Measurements from ENCODE around the gene DMXL2. TPM values are rescaled to one million over a fixed set of nuclear protein-coding genes. Genes with fewer than 3 reads are reported as not detected.

Gene DMXL2
- total and polyA plus RNA-seq, 2 donors: 18.9 to 34.8 TPM

DNA sequence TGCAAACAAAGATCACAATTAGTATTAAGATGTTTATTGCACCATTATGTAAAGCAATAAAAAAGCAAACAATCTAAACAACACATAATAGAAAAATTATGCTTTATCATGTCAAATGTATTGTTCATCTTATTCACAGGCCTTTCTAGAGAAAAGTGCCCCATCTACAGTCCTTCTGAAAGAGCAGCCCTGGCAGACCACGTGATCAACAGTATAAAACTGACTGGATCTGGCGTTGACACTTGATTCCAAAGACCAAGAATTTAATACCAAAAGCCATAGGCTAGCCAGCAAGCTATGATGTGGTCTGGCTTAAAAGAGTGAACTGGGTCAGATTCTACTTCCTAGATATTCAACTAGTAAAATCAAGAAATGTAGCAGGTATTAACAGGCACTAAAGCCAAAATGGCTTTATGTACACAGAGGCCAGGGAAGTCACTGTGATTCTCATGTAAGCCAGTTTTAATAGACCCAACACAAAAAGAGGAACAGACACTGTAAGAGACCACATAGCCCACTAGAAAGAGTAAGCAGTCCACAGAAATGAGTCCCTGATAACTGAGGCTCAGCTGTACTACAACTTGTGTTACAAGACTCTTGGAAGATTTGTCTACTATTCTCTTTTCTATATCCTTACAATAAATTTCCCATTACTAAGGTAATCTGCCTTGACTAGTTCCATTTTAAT lies 32.5 kb downstream of the DMXL2 start:
- H3K4me1 ChIP-seq (ENCODE audit: control insufficient read depth in 2 of 2, insufficient read depth in 2 of 2, low read length in 2 of 2): no peaks in the 10 kb centered on the region
- no peak overlapping the region for H3K27ac ChIP-seq (ENCODE audit: low read depth in 1 of 2, low read length in 1 of 2)
- 96% methylated on average over 2 of the region's 2 CpGs for WGBS
- H3K27me3 ChIP-seq (ENCODE audit: control insufficient read depth in 2 of 2, insufficient read depth in 1 of 2, low read length in 1 of 2): no peaks in the 10 kb centered on the region
- no peak for DNase-seq (ENCODE audit: low read depth in 6 of 9, low spot score in 9 of 9)
- no peaks in the 10 kb centered on the region for H3K36me3 ChIP-seq (ENCODE audit: control insufficient read depth in 2 of 2, insufficient read depth in 2 of 2, low read length in 1 of 2)
- H3K4me3 ChIP-seq (ENCODE audit: low read length in 2 of 2): no peak overlapping the region
- H3K9me3 ChIP-seq (ENCODE audit: control insufficient read depth in 2 of 2, insufficient read depth in 1 of 2, low read length in 1 of 2): peaks cover 0 to 16% of the 10 kb centered on the region in 2 donors

DNA sequence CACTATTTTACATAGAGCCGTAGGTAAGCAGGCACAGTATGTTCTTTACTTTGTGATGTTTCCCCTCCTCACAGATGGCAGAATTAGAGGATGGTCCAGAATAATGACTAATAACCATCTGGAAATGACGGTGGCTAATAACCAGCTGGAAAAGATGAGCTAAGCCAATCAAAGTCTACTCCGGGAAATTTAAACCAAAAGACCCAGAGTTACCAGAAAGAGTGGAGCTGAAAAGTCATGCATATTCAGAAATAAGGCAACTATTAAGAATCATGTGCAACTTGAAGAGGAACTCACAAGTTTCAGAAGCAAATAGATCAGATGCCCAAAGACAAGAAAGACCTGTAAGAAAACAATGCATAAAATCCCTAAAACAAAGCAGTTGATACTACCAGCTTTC lies 33.6 kb downstream of the DMXL2 start:
- Histone ChIP-seq H3K4me3 (ENCODE audit: low read length in 2 of 2) (no peak overlapping the region), H3K36me3 (ENCODE audit: control insufficient read depth in 2 of 2, insufficient read depth in 2 of 2, low read length in 1 of 2) (no peaks in the 10 kb centered on the region), H3K27me3 (ENCODE audit: control insufficient read depth in 2 of 2, insufficient read depth in 1 of 2, low read length in 1 of 2) (no peaks in the 10 kb centered on the region), H3K9me3 (ENCODE audit: control insufficient read depth in 2 of 2, insufficient read depth in 1 of 2, low read length in 1 of 2) (peaks cover 0 to 16% of the 10 kb centered on the region in 2 donors), H3K27ac (ENCODE audit: low read depth in 1 of 2, low read length in 1 of 2) (no peak overlapping the region), H3K4me1 (ENCODE audit: control insufficient read depth in 2 of 2, insufficient read depth in 2 of 2, low read length in 2 of 2) (no peaks in the 10 kb centered on the region)
- DNase-seq (ENCODE audit: low read depth in 6 of 9, low spot score in 9 of 9): no peak
- 98% methylated on average over 3 of the region's 3 CpGs for WGBS

DNA sequence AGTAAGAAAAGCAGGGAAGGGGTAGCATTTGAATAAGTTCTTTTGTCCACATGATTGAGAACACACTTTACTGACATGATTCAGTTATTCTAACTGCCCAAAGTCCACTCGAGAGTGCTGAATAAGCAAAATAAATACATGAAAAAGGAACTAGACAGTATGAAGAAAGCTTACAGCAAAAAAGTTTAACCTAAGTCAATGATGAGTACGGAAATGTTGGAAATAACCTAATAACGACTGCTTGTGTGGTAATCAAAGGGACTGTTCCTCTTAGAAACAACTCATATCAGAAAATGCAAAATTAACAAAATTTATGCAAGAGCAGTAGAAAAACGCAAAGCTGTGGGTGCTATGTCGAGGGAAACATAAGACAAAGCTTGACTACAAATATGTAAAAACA lies 36.6 kb downstream of the DMXL2 start:
- Histone ChIP-seq H3K27me3 (ENCODE audit: control insufficient read depth in 2 of 2, insufficient read depth in 1 of 2, low read length in 1 of 2) (no peaks in the 10 kb centered on the region), H3K4me3 (ENCODE audit: low read length in 2 of 2) (no peak overlapping the region), H3K36me3 (ENCODE audit: control insufficient read depth in 2 of 2, insufficient read depth in 2 of 2, low read length in 1 of 2) (no peaks in the 10 kb centered on the region), H3K9me3 (ENCODE audit: control insufficient read depth in 2 of 2, insufficient read depth in 1 of 2, low read length in 1 of 2) (peaks cover 0 to 9% of the 10 kb centered on the region in 2 donors), H3K4me1 (ENCODE audit: control insufficient read depth in 2 of 2, insufficient read depth in 2 of 2, low read length in 2 of 2) (no peaks in the 10 kb centered on the region), H3K27ac (ENCODE audit: low read depth in 1 of 2, low read length in 1 of 2) (no peak overlapping the region)
- DNase-seq (ENCODE audit: low read depth in 6 of 9, low spot score in 9 of 9): no peak
- 95% methylated on average over 5 of the region's 5 CpGs for WGBS

DNA sequence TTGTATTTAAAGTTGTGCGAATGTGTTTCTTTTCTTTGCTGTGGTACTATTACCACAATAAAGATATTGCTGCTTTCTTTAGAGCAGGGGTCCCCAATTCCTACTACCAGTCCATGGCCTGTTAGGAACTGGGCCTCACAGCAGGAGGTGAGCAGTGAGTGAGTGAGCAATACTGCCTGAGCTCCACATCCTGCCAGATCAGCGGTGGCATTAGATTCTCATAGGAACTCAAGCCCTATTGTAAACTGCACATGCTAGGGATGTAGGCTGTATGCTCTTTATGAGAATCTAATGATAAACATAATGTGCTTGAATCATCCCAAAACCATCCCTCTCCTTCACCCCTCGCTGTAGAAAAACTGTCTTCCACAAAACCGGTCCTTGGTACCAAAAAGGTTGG lies 41.6 kb downstream of the DMXL2 start:
- Histone ChIP-seq H3K9me3 (ENCODE audit: control insufficient read depth in 2 of 2, insufficient read depth in 1 of 2, low read length in 1 of 2) (no peaks in the 10 kb centered on the region), H3K4me3 (ENCODE audit: low read length in 2 of 2) (no peak overlapping the region), H3K27ac (ENCODE audit: low read depth in 1 of 2, low read length in 1 of 2) (no peak overlapping the region), H3K36me3 (ENCODE audit: control insufficient read depth in 2 of 2, insufficient read depth in 2 of 2, low read length in 1 of 2) (no peaks in the 10 kb centered on the region), H3K4me1 (ENCODE audit: control insufficient read depth in 2 of 2, insufficient read depth in 2 of 2, low read length in 2 of 2) (no peaks in the 10 kb centered on the region), H3K27me3 (ENCODE audit: control insufficient read depth in 2 of 2, insufficient read depth in 1 of 2, low read length in 1 of 2) (no peaks in the 10 kb centered on the region)
- DNase-seq (ENCODE audit: low read depth in 6 of 9, low spot score in 9 of 9): no peak
- 96% methylated on average over 4 of the region's 4 CpGs for WGBS

DNA sequence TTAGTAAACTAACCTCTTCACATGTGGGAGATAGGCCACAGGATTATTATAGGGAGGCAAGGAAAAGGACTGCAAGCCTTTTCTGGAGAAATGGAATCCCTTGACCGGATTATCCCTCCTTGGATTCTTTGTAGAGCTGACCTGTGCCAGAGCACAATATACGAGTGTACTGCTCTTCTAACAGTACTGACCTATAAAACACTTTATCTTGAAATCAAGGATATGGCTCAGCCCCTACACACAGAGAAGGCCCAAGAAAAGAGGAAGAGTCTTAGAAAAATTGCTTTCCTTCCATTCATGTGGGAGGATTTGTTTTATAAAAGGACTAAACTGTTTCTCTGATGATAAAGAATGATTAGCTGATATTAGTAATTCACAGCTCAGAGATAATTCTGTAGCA lies 42.2 kb downstream of the DMXL2 start:
- Histone ChIP-seq H3K4me1 (ENCODE audit: control insufficient read depth in 2 of 2, insufficient read depth in 2 of 2, low read length in 2 of 2) (no peaks in the 10 kb centered on the region), H3K36me3 (ENCODE audit: control insufficient read depth in 2 of 2, insufficient read depth in 2 of 2, low read length in 1 of 2) (no peaks in the 10 kb centered on the region), H3K9me3 (ENCODE audit: control insufficient read depth in 2 of 2, insufficient read depth in 1 of 2, low read length in 1 of 2) (no peaks in the 10 kb centered on the region), H3K27ac (ENCODE audit: low read depth in 1 of 2, low read length in 1 of 2) (no peak overlapping the region), H3K4me3 (ENCODE audit: low read length in 2 of 2) (no peak overlapping the region), H3K27me3 (ENCODE audit: control insufficient read depth in 2 of 2, insufficient read depth in 1 of 2, low read length in 1 of 2) (no peaks in the 10 kb centered on the region)
- 91% methylated on average over 2 of the region's 2 CpGs for WGBS
- no peak for DNase-seq (ENCODE audit: low read depth in 6 of 9, low spot score in 9 of 9)

DNA sequence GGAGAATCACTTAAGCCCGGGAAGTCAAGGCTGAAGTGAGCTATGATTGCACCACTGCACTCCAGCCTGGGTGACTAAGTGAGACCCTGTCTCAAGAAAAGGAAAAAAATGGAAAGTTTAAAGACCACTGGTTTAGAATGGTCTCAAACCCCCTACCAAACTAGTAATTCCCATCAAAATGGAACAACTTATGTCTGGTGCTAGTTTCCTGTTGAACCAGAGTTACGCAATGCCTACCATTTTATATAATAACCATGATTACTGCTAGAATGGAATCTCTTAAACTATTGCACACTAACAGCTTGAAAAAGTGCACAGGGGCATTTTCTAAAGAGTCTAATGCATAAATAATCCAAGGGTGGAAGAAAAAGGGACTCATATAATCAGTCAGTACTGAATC lies 43.6 kb downstream of the DMXL2 start:
- no peak for DNase-seq (ENCODE audit: low read depth in 6 of 9, low spot score in 9 of 9)
- Histone ChIP-seq H3K9me3 (ENCODE audit: control insufficient read depth in 2 of 2, insufficient read depth in 1 of 2, low read length in 1 of 2) (no peaks in the 10 kb centered on the region), H3K36me3 (ENCODE audit: control insufficient read depth in 2 of 2, insufficient read depth in 2 of 2, low read length in 1 of 2) (no peaks in the 10 kb centered on the region), H3K27ac (ENCODE audit: low read depth in 1 of 2, low read length in 1 of 2) (no peak overlapping the region), H3K4me3 (ENCODE audit: low read length in 2 of 2) (no peak overlapping the region), H3K4me1 (ENCODE audit: control insufficient read depth in 2 of 2, insufficient read depth in 2 of 2, low read length in 2 of 2) (no peaks in the 10 kb centered on the region), H3K27me3 (ENCODE audit: control insufficient read depth in 2 of 2, insufficient read depth in 1 of 2, low read length in 1 of 2) (no peaks in the 10 kb centered on the region)
- 100% methylated on average over 2 of the region's 2 CpGs for WGBS

DNA sequence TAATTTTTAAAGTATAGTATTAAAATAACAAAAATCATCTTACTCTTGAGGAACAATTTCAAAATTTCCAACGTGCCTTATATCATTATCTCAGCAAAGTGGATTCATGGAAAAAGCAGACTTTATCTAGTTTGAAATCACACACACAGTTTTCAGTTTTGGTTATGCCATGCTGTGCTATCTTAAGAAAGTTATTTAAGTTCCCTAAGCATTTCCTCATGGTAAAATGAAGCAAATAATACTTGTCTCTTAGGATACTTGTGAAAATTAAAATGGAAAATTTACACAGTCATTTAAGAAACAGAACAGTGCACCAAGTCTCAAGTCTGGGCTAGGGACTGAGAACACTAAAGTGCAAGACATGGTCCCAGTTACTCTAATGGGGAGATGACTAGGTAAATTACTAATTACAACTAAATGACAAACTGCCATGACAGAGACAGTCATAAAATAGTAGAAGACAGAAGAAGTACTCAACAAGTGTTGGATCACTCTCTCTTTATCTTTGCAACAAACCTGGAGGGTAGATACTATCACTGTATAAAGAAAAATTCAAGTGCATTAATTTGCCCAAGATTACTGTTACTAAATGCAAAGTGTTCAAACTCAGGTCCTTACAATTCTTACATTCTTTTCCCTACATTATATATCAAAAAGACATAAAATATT lies 44.8 kb downstream of the DMXL2 start:
- no peaks in the 10 kb centered on the region for H3K27me3 ChIP-seq (ENCODE audit: control insufficient read depth in 2 of 2, insufficient read depth in 1 of 2, low read length in 1 of 2)
- H3K4me3 ChIP-seq (ENCODE audit: low read length in 2 of 2): no peak overlapping the region
- DNase-seq (ENCODE audit: low read depth in 6 of 9, low spot score in 9 of 9): no peak
- no peaks in the 10 kb centered on the region for H3K4me1 ChIP-seq (ENCODE audit: control insufficient read depth in 2 of 2, insufficient read depth in 2 of 2, low read length in 2 of 2)
- H3K36me3 ChIP-seq (ENCODE audit: control insufficient read depth in 2 of 2, insufficient read depth in 2 of 2, low read length in 1 of 2): no peaks in the 10 kb centered on the region
- 95% methylated on average over 1 of the region's 1 CpG for WGBS
- no peaks in the 10 kb centered on the region for H3K9me3 ChIP-seq (ENCODE audit: control insufficient read depth in 2 of 2, insufficient read depth in 1 of 2, low read length in 1 of 2)
- H3K27ac ChIP-seq (ENCODE audit: low read depth in 1 of 2, low read length in 1 of 2): no peak overlapping the region

DNA sequence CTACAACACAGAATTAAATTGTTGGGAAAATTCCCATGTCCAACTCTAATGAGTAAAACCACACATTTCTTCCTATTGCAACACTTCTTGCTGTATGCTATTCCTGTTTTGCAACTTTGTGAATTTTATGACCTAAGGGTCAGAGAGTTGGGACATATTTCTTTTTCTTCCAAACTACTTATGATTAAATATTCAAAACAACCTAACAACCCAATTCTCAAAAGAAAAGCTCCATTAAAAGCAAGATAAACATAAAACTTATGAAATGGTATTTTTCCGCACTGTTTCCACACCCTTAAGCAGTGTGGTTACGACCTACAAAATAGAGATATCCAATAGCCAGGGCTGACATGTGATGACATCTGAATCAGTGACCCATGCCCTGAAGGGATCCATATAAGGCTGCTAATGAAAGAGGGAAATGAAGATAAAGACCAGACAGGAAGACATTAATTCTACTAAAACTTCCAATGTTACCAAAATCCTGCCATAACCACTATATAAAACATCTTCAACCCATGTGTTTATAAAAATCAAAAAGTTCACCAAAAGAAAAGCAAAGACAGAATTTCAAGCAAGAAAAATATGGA lies 45.6 kb downstream of the DMXL2 start:
- no peak for DNase-seq (ENCODE audit: low read depth in 6 of 9, low spot score in 9 of 9)
- H3K4me3 ChIP-seq (ENCODE audit: low read length in 2 of 2): no peak overlapping the region
- 95% methylated on average over 2 of the region's 2 CpGs for WGBS
- no peak overlapping the region for H3K27ac ChIP-seq (ENCODE audit: low read depth in 1 of 2, low read length in 1 of 2)
- no peaks in the 10 kb centered on the region for H3K4me1 ChIP-seq (ENCODE audit: control insufficient read depth in 2 of 2, insufficient read depth in 2 of 2, low read length in 2 of 2)
- no peaks in the 10 kb centered on the region for H3K9me3 ChIP-seq (ENCODE audit: control insufficient read depth in 2 of 2, insufficient read depth in 1 of 2, low read length in 1 of 2)
- H3K27me3 ChIP-seq (ENCODE audit: control insufficient read depth in 2 of 2, insufficient read depth in 1 of 2, low read length in 1 of 2): no peaks in the 10 kb centered on the region
- H3K36me3 ChIP-seq (ENCODE audit: control insufficient read depth in 2 of 2, insufficient read depth in 2 of 2, low read length in 1 of 2): no peaks in the 10 kb centered on the region

DNA sequence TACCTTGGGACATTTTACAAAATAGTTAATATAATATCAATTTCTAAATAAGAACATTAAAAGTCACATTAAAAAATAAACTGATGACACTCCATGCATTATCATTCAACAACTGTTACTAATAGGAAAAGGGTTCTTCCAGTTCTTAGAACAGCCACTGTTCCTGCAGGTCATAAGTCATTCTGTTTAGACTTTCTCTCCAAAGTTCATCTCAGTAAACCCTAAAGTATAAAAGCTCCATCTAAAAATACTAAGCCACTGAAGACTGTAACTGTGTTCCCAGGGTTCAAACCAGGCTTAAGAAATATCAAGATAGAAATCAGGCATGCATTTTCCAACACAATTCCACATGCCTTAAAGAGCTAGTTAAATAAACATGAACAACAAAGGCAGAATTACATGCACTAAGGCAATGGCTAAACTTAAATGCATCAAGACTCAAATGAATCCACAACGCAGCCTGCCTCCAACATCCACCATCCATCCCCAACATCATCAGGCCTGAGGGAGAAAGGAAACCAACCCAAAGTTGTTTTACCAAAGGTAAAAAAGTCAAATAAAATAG lies 46.2 kb downstream of the DMXL2 start:
- DNase-seq (ENCODE audit: low read depth in 6 of 9, low spot score in 9 of 9): no peak
- Histone ChIP-seq H3K9me3 (ENCODE audit: control insufficient read depth in 2 of 2, insufficient read depth in 1 of 2, low read length in 1 of 2) (no peaks in the 10 kb centered on the region), H3K36me3 (ENCODE audit: control insufficient read depth in 2 of 2, insufficient read depth in 2 of 2, low read length in 1 of 2) (no peaks in the 10 kb centered on the region), H3K27ac (ENCODE audit: low read depth in 1 of 2, low read length in 1 of 2) (no peak overlapping the region), H3K27me3 (ENCODE audit: control insufficient read depth in 2 of 2, insufficient read depth in 1 of 2, low read length in 1 of 2) (no peaks in the 10 kb centered on the region), H3K4me3 (ENCODE audit: low read length in 2 of 2) (no peak overlapping the region), H3K4me1 (ENCODE audit: control insufficient read depth in 2 of 2, insufficient read depth in 2 of 2, low read length in 2 of 2) (no peaks in the 10 kb centered on the region)
- WGBS: 100% methylated on average over 1 of the region's 1 CpG

Measured in thymus (tissue), 11 donors.